ENCODE data around the gene GAGE13. TPM values are rescaled to one million over a fixed set of nuclear protein-coding genes. Genes with fewer than 3 reads are reported as not detected.
"Not testable (repeated sequence)": the region's sequence is repeated elsewhere in the genome, so short reads cannot be mapped to it uniquely, and the experiment has no call there.

The GAGE13 gene
- total and polyA plus RNA-seq, 5 experiments from 2014 or later: not detected

DNA sequence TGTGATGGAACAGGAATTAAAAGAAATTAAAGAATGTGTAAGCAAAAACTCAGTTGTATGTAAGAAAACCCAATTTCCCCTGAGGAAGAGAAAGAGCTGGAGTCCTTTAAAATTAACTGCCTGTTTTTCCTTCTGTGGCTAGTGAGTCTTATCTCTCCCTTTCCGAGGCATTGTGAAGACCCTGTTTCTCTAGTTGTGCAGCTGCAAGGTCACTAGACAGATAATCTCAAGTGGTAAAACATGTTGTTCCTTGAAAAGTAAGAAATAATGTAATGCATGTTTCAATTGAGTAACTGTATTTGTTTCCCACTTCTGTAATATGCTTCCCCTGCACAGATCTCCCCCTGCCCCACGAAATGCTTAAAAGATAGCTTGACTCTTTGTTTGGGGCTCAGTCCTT, 23.6 kb upstream of the GAGE13 start:
- H3K27me3 Mint-ChIP-seq, ATAC-seq, DNase-seq, H3K36me3 Mint-ChIP-seq, H3K9me3 Mint-ChIP-seq: not testable (repeated sequence)
- H3K4me1 Mint-ChIP-seq: peaks cover 14 to 24% (median 22%) of the 10 kb centered on the region in 4 donors
- peak overlapping the region in 9 of 10 donors; percentile 2 to 99 (median 77) for H3K27ac Mint-ChIP-seq
- H3K4me3 Mint-ChIP-seq: peak overlapping the region in 2 of 10 donors; percentile 38 to 89
- POLR2A ChIA-PET: interaction anchor here (0.7 to 2.8 kb wide), 5 partner anchors 16 to 306 kb away, joined by 4 to 17 read pairs (median 5); partner anchors contain the start of genes GRIPAP1 and PPP1R3F

DNA sequence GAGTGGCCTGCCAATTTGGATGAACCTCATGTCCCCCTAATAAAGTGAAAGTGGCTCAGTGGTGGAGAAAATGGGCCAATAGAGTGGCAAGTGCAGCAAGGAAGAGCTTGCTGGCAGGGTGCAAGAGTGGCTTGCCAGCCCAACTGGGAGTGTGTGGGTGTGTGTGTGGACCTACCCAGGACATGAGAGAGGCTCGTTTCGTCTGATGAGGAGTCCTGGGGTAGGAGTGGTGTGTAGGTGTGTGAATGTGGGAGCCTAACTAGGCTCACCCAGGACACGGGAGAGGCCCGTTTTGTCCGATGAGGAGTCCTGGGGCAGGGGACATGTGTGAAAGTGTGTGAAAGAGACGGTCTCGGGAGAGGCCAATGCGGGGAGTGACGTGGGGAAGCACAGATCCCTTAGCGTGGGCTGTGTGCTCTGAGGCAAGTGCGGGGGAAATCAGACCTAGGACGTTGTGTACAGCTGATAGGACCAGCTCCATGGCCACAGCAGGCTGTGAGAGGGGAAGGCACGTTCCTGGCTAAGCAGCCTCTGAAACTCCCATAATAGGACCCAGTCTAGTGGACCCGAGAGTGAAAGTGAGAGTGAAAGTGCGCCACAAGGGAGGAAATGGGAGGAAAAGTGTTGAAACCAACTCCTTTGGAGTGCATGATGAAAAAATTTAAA, 22.6 kb upstream of the GAGE13 start:
- no peaks in the 10 kb centered on the region for H3K27me3 Mint-ChIP-seq
- POLR2A ChIA-PET: interaction anchor here (0.6 to 2.8 kb wide), 9 partner anchors 17 to 350 kb away, joined by 3 to 22 read pairs (median 5); partner anchors contain the start of genes GRIPAP1 and PPP1R3F
- ATAC-seq (peak; percentile 59 to 81), DNase-seq (peak in 7 of 10 donors; percentile 1 to 44 (median 17))
- H3K4me3 Mint-ChIP-seq: peak overlapping the region; percentile 77 to 93 (median 86)
- H3K9me3 Mint-ChIP-seq: no peaks in the 10 kb centered on the region
- peaks cover 14 to 24% (median 22%) of the 10 kb centered on the region in 4 donors for H3K4me1 Mint-ChIP-seq
- H3K36me3 Mint-ChIP-seq: no peaks in the 10 kb centered on the region
- H3K27ac Mint-ChIP-seq: peak overlapping the region; percentile 93 to 99 (median 98)

DNA sequence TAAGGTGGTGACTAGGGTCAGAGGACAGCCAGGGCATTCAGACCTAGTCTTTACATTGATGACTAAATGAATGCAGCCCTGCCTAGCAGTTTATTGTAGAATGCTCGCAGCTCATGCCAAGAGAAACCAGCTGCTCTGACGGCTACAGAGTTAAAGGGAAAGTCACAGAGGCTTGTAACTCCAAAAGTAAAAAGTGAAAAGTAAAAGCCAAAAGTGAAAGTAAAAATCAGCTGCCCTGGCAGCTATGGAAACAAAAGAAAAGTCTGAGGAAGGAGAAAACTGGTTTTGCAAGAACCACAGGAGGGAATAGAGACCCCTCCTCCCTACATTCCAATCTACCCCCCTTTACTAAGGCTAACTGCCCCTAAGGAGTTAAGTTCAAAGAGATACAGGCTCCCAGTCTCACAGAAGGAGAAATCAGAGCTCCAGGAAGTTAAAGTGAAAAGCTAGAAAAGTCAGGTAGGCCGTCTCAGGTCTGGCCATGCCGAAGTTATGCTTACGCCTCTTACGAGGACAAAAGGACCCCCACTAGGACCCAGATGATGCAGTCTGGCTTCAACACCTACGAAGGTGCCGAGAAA, 21.9 kb upstream of the GAGE13 start:
- ATAC-seq: peak; percentile 65 to 83
- Mint-ChIP-seq H3K4me3 (peak overlapping the region; percentile 77 to 93 (median 86)), H3K4me1 (peaks cover 14 to 24% (median 22%) of the 10 kb centered on the region in 4 donors), H3K27me3 (no peaks in the 10 kb centered on the region), H3K9me3 (no peaks in the 10 kb centered on the region), H3K27ac (peak overlapping the region; percentile 93 to 99 (median 98)), H3K36me3 (no peaks in the 10 kb centered on the region)
- POLR2A ChIA-PET: interaction anchor here (0.7 to 2.8 kb wide), 9 partner anchors 17 to 351 kb away, joined by 3 to 22 read pairs (median 7); partner anchors contain the start of genes CCDC22, GRIPAP1 and PPP1R3F
- DNase-seq: peak in 6 of 10 donors; percentile 1 to 60 (median 36)

DNA sequence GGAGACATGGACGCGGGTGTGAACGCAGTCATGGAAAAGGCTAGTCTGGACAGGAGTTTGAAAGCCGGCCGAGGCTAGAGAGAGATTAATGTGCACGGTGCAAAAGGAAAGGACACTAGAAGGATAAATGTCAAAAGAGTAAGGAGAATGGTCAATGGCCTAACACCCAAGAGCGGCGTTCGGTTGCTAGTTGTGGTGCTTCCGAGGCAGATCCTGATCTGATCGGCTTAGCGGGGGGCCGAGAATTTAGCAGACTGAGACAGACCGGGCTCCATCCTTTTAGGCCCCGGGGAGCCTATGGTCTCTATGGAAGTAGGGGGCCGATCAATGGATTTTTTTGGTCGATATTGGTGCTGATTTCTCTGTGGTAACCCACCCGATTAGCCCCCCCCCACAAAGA, 21.0 kb upstream of the GAGE13 start:
- H3K27me3 Mint-ChIP-seq: no peaks in the 10 kb centered on the region
- peak overlapping the region; percentile 78 to 99 (median 98) for H3K27ac Mint-ChIP-seq
- H3K4me1 Mint-ChIP-seq: peaks cover 14 to 24% (median 22%) of the 10 kb centered on the region in 4 donors
- POLR2A ChIA-PET: interaction anchor here (1.2 to 2.8 kb wide), 4 partner anchors 18 to 75 kb away, joined by 7 to 22 read pairs (median 12); partner anchors contain the start of genes CCDC22 and PPP1R3F
- ATAC-seq (no peak), DNase-seq (no peak)
- peak overlapping the region in 5 of 10 donors; percentile 28 to 92 (median 89) for H3K4me3 Mint-ChIP-seq
- no peaks in the 10 kb centered on the region for H3K9me3 Mint-ChIP-seq
- no peaks in the 10 kb centered on the region for H3K36me3 Mint-ChIP-seq

DNA sequence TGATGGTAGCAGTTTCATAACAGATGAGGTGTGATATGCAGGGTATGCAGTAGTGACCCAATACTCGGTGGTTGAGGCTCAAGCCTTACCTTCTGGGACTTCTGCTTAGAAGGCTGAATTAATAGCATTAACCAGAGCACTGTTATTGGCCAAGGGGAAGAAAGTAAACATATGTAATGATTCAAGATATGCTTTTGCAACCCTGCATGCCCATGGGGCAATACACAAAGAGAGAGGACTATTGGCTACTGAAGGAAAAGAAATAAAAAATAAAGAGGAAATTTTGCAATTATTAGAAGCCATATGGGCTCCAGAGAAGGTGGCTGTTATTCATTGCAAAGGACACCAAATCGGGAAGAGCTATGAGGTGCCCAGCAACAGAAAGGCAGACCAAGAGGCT, 19.2 kb upstream of the GAGE13 start:
- no peaks in the 10 kb centered on the region for H3K9me3 Mint-ChIP-seq
- no peaks in the 10 kb centered on the region for H3K27me3 Mint-ChIP-seq
- H3K4me1 Mint-ChIP-seq: peaks cover 14 to 24% (median 22%) of the 10 kb centered on the region in 4 donors
- POLR2A ChIA-PET: no interaction called here
- ATAC-seq (no peak), DNase-seq (no peak)
- no peaks in the 10 kb centered on the region for H3K36me3 Mint-ChIP-seq
- H3K27ac Mint-ChIP-seq: no peak overlapping the region
- H3K4me3 Mint-ChIP-seq: no peak overlapping the region

DNA sequence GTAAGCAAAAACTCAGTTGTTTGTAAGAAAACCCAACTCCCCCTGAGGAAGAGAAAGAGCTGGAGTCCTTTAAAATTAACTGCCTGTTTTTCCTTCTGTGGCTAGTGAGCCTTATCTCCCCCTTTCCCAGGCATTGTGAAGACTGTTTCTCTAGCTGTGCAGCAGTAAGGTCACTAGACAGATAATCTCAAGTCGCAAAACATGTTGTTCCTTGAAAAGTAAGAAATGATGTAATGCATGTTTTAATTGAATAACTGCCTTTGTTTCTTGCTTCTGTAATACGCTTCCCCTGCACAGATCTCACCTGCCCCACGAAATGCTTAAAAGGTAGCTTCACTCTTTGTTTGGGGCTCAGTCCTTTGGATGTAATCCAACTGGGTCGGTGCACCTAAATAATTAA, 15.3 kb upstream of the GAGE13 start:
- Mint-ChIP-seq H3K27ac (no peak overlapping the region), H3K4me1 (no peaks in the 10 kb centered on the region), H3K36me3 (no peaks in the 10 kb centered on the region), H3K9me3 (no peaks in the 10 kb centered on the region), H3K27me3 (no peaks in the 10 kb centered on the region), H3K4me3 (no peak overlapping the region)
- POLR2A ChIA-PET: no interaction called here
- ATAC-seq: no peak
- DNase-seq: no peak

DNA sequence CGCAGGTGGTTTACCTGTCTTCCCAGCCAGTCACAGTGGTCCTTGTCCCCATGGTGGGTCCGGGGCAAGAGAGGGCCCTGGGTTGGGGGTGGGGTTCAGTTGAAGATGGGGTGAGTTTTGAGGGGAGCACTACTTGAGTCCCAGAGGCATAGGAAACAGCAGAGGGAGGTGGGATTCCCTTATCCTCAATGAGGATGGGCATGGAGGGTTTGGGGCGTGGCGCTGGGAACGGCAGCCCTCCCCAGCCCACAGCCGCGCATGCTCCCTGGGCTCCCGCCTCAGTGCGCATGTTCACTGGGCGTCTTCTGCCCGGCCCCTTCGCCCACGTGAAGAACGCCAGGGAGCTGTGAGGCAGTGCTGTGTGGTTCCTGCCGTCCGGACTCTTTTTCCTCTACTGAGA, 9.6 kb upstream of the GAGE13 start, which contains the start of gene GAGE12J:
Gene GAGE12J (plus strand): TSS at position 301 of the 400 bp plus-strand sequence. CDS start 1,157 bp downstream, outside the sequence.
- H3K27ac Mint-ChIP-seq, H3K4me3 Mint-ChIP-seq, H3K4me1 Mint-ChIP-seq, ATAC-seq, DNase-seq, H3K36me3 Mint-ChIP-seq, POLR2A ChIA-PET, H3K27me3 Mint-ChIP-seq, H3K9me3 Mint-ChIP-seq: not testable (repeated sequence)

DNA sequence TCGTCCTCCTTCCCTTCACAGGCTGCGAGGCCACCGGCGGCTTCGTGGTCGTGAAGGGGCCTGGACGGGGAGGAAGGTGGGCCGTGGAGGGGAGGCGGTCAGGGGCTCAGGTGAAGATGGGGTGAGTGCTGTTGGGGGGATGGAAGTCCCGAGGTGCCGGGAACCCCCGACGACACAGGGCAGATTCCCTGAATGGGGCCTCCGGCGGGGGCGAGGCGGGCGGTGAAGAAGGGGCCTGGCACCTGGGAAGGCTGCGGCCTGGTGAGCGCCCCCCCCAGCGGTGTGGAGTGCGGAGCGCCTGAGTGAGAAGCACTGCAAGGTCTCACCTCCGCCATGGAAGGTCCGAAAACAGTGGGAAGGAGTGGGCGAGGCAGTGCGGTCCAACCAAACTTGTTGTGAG, 9.1 kb upstream of the GAGE13 start:
- ATAC-seq, H3K27me3 Mint-ChIP-seq, H3K9me3 Mint-ChIP-seq, H3K36me3 Mint-ChIP-seq, H3K4me3 Mint-ChIP-seq, H3K4me1 Mint-ChIP-seq, POLR2A ChIA-PET, DNase-seq, H3K27ac Mint-ChIP-seq: not testable (repeated sequence)

DNA sequence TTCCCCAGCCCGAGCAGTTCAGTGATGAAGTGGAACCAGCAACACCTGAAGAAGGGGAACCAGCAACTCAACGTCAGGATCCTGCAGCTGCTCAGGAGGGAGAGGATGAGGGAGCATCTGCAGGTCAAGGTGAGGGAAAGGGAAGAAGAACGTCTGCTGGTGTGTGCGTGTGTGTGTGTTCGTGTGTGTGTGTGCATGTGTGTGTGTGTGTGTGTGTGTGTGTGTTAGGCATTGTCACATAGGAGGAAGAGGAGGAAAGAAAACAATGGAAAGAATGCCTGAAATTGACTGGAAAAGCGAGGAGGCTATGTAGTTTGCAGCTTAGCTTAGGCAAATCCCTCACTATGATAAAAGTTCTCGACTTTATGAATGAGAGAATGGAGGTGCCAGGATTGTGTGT, 7.6 kb upstream of the GAGE13 start:
- H3K9me3 Mint-ChIP-seq, POLR2A ChIA-PET, ATAC-seq, H3K4me3 Mint-ChIP-seq, H3K27ac Mint-ChIP-seq, H3K27me3 Mint-ChIP-seq, H3K36me3 Mint-ChIP-seq, DNase-seq, H3K4me1 Mint-ChIP-seq: not testable (repeated sequence)

DNA sequence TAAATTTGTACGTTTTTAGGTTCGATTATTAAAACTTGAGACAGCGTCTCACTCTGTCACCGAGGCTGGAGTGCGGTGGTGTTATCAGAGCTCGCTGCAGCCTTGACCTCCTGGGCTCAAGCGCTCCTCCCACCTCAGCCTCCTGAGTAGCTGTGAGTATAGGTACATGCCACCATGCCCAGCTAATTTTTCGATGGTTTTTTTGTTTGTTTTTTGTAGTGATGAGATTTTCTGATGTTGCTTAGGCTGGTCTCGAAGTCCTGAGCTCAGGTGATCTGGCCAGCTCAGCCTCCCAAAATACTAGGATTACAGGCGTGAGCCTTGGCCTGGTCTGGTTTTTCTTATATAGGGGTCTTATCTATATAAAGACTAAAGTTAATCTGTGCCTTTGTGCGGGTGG, 961 bp upstream of the GAGE13 start:
- POLR2A ChIA-PET, ATAC-seq, H3K27ac Mint-ChIP-seq: not testable (repeated sequence)

DNA sequence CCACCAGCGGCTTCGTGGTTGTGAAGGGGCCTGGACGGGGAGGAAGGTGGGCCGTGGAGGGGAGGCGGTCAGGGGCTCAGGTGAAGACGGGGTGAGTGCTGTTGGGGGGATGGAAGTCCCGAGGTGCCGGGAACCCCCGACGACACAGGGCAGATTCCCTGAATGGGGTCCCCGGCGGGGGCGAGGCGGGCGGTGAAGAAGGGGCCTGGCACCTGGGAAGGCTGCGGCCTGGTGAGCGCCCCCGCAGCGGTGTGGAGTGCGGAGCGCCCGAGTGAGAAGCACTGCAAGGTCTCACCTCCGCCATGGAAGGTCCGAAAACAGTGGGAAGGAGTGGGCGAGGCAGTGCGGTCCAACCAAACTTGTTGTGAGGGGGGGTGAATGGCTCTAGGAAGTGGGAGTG, 459 bp downstream of the GAGE13 start:
- H3K4me3 Mint-ChIP-seq, H3K4me1 Mint-ChIP-seq, POLR2A ChIA-PET, ATAC-seq, H3K27me3 Mint-ChIP-seq, H3K27ac Mint-ChIP-seq, H3K9me3 Mint-ChIP-seq, H3K36me3 Mint-ChIP-seq: not testable (repeated sequence)
- peak in 1 of 10 donors; percentile 25 for DNase-seq

More for the DNA sequence above, 961 bp upstream of the GAGE13 start:
- not testable (repeated sequence) for DNase-seq, H3K27me3 Mint-ChIP-seq, H3K36me3 Mint-ChIP-seq, H3K9me3 Mint-ChIP-seq, H3K4me1 Mint-ChIP-seq, H3K4me3 Mint-ChIP-seq

DNA sequence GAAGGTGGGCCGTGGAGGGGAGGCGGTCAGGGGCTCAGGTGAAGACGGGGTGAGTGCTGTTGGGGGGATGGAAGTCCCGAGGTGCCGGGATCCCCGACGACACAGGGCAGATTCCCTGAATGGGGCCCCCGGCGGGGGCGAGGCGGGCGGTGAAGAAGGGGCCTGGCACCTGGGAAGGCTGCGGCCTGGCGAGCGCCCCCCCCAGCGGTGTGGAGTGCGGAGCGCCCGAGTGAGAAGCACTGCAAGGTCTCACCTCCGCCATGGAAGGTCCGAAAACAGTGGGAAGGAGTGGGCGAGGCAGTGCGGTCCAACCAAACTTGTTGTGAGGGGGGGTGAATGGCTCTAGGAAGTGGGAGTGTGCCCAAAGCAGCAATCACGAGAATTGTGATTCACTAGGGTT, 10.1 kb downstream of the GAGE13 start:
- H3K4me1 Mint-ChIP-seq, H3K27ac Mint-ChIP-seq, H3K36me3 Mint-ChIP-seq, H3K9me3 Mint-ChIP-seq, H3K4me3 Mint-ChIP-seq, ATAC-seq, POLR2A ChIA-PET, H3K27me3 Mint-ChIP-seq: not testable (repeated sequence)
- DNase-seq: peak in 3 of 10 donors; percentile 5 to 62 (median 31)

DNA sequence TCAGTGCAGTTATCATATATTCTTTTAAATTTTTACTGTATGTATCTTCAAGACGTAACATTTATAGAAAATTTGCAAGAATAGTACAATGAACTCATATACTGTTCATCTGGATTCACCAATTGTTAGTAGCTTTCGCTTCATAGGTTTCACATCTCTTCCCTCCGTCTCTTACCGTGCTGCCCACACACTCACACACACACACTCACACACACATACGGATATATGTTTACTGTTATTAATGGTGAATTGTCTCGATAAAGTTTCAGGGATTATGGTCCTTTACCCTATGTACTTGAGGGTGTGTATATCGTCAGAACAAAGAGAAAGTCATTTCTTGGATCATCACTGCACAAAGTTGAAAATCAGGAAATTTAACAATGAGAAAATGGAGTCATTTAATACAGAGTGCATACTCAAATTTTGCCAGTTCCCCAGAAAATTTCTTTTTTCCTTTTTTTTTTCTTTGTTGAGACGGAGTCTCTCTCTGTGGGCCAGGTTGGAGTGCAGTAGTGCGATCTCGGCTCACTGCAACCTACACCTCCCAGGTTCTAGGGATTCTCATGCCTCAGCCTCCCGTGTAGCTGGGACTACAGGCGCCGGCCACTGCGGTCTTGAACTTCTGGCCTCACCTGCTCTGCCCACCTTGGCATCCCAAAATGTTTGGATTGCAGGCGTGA, 13.3 kb downstream of the GAGE13 start:
- POLR2A ChIA-PET, H3K27me3 Mint-ChIP-seq, DNase-seq: not testable (repeated sequence)

More for the DNA sequence above, 13.3 kb downstream of the GAGE13 start:
- H3K27ac Mint-ChIP-seq, H3K9me3 Mint-ChIP-seq, H3K4me1 Mint-ChIP-seq, H3K4me3 Mint-ChIP-seq, ATAC-seq, H3K36me3 Mint-ChIP-seq: not testable (repeated sequence)

All from naive thymus-derived CD8-positive, alpha-beta T cell (primary cell).